Activated T-cell treated with anti-CD3 and anti-CD28 coated beads for 48 hours (primary cell): ENCODE measurements around the gene LEAP2.
"Not testable (repeated sequence)": the region's sequence is repeated elsewhere in the genome, so short reads cannot be mapped to it uniquely, and the experiment has no call there.

Experiments used
- DNase-seq: peaks from one replicate; pipeline ENCODE4 v3.0.0-alpha.2; 2020; ENCODE audit warnings: low read depth

The LEAP2 gene

GRCh38 chr5:132840896-132841295 lies 32.6 kb upstream of the LEAP2 start:
- DNase-seq: no peak

DNA sequence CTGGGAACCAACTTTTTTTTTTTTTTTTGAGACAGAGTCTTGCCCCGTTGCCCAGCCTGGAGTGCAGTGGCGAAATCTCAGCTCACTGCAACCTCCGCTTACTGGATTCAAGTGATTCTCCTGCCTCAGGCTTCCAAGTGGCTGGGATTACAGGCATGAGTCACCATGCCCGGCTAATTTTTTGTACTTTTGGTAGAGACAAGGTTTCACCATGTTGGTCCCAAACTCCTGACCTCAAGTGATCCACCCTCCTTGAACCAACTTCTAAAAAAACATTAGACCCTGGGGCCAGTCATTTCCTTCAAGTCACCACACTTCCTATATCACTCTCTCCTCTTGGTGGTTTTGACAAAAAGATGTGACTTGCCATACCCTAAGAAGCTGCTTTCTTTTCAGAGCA lies 32.2 kb upstream of the LEAP2 start:
- DNase-seq: no peak

DNA sequence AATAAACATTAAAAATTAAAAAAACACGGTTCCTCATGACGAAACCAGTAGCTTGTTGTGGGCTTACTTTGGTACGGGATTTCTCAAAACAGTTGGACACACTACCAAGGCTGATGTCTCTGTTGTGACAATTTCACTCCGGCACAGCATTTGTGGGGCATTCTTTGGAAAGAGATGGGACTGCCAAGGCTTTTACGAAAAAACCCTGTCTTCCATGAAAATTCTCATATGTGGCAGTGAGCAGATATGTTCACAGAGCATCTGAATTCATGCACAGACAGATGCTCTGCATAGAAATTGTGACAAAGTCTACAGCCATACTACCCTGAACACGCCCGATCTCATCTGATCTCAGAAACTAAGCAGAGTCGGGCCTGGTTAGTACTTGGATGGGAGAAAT lies 25.2 kb upstream of the LEAP2 start:
- no peak for DNase-seq

GRCh38 chr5:132849347-132849746 lies 24.1 kb upstream of the LEAP2 start:
- no peak for DNase-seq

DNA sequence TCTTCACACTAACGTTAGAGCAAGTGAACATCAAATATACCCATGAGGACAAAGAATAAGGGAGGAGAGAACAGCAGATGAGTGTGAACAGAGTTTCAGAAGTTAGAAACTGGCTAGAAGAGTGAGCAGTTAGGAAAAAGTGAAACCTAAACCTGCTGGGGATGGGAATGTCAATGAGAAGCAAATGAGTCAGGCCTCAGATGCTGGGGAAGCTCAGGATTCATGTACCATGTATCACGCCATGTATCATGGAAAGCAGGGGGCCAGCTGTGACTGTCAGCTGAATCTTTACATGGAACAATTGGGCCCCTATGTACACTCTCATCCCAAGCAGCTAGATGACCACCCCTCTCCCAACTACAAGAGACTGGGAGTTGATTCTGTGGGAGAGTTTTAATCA lies 23.4 kb upstream of the LEAP2 start:
- no peak for DNase-seq

- no peak for DNase-seq
These were observed 20.1 kb upstream of the LEAP2 start for GRCh38 chr5:132853323-132853722.

DNA sequence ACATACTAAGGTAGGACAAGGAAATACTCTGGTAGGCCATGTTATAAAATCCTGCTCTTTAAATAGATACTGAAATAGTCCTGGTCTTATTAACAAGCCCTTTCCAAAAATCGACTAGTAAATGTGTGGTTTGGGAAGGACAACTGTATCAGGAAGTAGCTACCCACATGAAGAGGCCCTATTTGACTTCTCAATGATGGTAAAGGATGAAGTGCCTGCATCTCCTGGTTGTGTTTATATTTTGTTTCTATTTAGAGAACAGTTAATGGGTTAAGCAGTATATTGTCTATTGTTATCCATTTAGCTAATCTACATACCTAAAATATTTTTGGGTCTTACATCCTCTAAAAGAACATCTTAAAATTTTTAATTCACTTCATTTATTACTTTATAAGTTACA lies 19.7 kb upstream of the LEAP2 start:
- no peak for DNase-seq

- no peak for DNase-seq
These were observed 19.2 kb upstream of the LEAP2 start for GRCh38 chr5:132854301-132854700.

- not testable (repeated sequence) for DNase-seq
These were observed 18.5 kb upstream of the LEAP2 start for GRCh38 chr5:132854992-132855391.

DNA sequence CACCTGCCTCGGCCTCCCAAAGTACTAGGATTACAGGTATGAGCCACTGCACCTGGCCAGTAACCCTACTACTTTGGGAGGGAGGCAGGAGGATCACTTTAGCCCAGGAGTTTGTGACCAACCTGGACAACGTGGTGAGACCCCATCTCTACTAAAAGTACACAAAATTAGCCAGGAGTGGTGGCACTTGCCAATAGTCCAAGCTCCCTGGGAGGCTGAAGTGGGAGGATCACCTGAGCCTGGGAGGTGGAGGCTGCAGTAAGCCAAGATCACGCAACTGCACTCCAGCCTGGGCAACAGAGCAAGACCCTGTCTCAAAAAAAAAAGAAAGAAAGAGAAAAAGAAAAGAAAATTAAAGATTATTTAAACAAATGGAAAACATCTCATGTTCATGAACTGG lies 17.5 kb upstream of the LEAP2 start:
- no peak for DNase-seq

DNA sequence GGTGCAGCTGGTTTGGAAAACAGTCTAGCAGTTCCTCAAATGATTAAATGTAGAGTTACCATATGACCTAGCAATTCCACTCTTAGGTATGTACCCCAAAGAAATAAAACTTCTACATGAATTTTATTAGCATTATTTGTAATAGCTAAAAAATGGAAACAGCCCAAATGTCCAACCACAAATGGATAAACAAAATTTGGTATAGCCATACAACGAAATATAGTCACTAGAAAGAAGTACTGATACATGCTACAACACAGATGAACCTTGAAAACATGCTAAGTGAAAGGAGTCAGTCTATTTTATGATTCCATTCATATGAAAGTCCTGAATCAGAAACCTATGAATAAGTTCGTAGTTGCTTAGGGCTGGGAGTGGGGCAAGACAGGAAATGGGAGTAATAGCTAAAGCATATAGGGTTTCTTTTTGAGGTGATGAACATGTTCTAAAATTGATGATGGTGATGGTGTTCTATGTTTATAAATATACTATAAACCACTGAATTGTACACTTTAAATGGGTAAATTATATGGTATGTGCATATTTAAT lies 13.5 kb upstream of the LEAP2 start:
- no peak for DNase-seq

- no peak for DNase-seq
These were observed 12.7 kb upstream of the LEAP2 start for GRCh38 chr5:132860742-132861141.

DNA sequence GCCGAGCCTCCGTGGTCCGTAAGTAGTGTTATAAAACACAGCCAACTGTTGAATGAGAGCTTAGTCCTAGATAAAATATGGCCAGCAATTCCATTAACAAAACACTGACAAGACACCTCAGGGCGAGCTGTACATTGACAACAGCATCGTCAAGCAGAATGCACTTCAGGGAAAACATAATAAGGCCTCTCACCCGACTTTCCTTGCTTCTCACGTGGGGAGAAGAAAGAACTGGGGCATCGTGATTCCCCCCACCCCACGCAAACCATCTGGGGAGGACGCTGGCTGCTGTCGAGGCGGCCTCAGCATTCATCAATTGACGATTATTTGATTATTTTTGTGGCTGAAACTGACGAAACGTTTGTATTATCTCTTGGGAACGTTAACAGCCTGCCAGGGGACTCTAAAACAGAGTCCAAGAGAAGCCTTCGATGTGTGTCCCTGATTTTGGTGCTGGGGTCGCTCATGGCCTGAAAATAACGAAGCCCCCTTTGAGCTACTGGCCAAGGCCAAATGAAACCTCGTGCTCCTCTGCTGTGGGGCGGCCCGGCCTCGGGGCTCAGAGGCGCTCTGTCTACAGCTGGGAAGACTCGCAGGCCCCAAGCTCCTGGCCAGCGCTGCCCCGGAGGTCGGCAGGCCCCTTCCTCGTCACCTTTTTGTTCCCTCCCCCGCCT lies 7.7 kb upstream of the LEAP2 start:
- no peak for DNase-seq

GRCh38 chr5:132866342-132867045 lies 7.0 kb upstream of the LEAP2 start, which contains the start of the genes GDF9 and UQCRQ:
Gene GDF9, minus strand, starts transcription at chr5:132866469. Its CDS starts 1,936 bp downstream, at chr5:132864533.
Gene UQCRQ, plus strand, starts transcription at chr5:132866642. Its CDS starts 240 bp downstream, at chr5:132866882.
- DNase-seq: peak; percentile 83

DNA sequence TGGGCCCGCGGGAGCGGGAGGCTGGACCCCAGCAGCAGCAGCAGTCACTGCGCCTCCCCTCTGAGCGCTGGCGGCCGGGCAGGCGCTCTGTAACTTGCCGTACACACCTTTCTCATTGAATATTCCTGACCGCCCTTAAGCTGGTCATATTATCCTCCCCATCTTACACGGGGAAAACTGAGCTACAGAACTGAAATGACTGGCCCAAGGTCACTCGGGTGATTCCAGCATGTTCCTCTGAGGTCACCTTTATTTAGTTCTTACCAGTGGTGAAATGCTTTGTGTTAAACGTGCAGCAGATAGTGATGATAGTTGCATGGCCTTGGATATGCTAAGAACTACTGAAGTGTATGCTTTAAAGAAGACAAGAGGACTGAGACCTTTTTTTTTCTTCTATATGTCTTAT lies 6.4 kb upstream of the LEAP2 start:
- no peak for DNase-seq

DNA sequence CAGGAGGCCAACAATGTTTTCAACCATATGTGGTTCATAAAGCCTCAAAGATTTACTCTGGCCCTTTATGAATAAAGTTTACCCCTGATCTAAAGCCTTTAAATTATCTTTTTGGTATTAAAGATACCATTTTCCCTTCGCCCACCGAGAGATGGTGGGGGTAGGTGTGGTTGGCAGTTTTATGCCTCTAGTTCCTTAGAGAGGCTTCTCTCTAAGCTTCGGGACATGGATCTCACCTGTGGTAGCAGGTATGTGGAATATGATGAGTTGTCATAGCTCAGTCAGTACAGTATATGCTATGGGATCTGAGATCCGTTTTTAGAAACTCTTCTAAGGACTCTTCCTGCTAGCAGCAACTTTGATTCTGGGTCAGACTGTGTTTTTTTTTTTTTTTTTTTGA lies 4.7 kb upstream of the LEAP2 start:
- no peak for DNase-seq

- DNase-seq: no peak
These were observed 2.7 kb upstream of the LEAP2 start for GRCh38 chr5:132870801-132871200.

GRCh38 chr5:132871459-132872284 lies 1.8 kb upstream of the LEAP2 start:
- no peak for DNase-seq

DNA sequence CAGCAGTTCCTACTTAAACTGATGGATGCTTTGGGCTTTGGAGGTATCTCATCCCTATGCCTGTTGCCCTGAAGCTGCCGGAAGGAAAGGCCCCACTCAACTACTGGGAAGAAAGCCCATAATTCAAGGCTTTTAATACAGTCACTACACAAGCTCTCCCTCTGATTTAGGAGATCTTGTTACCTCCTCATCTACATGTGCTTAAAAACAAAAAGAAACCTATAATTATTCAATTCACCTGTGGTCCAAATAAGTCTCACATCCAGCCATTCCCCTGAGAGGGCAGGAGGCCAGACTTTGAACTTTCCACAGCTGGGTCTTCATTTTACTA lies 715 bp upstream of the LEAP2 start:
- DNase-seq: no peak

DNA sequence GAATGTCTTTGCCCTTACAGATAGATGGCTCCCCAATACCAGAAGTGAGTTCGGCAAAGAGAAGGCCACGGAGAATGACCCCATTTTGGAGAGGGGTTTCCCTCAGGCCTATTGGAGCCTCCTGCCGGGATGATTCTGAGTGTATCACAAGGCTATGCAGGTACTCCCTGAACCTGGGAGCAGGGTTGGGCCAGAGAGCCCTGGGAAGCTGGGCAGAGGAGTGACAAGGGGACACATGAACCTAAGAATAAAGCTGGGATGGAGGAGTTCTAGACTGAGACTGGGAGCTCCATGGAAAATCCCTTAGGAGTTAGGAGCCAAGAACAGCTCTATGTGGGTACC lies 433 bp downstream of the LEAP2 start:
- no peak for DNase-seq

DNA sequence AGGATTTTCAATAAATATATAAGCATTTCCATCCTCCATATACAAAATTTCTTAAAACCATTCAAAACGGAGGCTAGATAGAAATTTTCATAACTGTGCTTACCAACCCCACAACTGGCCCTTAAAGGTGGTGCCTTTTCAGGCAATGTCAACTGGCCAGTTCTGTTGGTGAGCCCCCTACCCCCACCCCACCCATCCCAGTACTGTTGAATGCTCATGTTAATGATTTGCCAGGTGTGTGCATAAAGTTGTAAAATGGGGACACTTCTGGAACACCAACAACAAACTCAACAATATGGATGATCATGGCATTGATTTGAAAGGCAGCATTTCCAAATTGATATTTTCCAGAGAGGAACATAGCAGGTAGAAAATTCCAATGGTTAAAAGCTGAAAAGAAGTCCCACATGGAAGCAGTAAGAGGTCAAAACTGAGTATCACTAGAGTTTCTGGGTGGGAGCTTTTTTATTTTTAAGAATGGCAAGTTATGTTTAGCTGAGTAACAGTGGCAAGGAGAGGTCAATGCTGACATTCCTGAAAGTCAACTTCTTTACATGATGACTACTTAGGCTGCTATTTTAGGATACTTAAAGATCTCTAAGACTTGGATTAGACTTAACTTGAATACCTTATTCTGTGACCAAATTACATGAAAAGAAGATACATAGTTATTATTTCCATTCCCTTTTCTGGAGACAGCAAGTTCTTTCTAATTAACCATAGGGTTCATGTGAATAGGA lies 2.7 kb downstream of the LEAP2 start:
- DNase-seq: no peak

GRCh38 chr5:132877466-132877865 lies 4.0 kb downstream of the LEAP2 start:
- no peak for DNase-seq
